HK-2 (cell line): Measurements from ENCODE around the gene LACTB.
A peak's percentile ranks its signal among the peaks of the same experiment; 100 is the strongest.

Experiments
- DNase-seq: peaks from one replicate; pipeline ENCODE4 v3.0.0-alpha.2; 2018; ENCODE audit not compliant: unreplicated experiment

LACTB gene

DNA sequence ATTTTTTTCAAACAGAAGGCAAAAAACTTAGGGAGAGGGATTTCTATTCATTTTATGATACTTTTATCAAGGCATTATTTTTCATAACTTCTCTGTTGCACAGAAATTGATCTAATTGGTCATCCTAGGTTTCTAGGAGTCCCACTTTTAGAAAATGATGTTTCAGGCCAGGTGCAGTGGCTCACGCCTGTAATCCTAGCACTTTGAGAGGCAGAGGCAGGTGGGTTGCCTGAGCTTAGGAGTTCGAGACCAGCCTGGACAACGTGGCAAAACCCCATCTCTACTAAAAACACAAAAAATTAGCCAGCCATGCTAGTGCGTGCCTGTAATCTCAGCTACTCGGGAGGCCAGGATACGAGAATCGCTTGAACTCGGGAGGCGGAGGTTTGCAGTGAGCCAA is 2.8 kb downstream of the LACTB start:
- DNase-seq: no peak

DNA sequence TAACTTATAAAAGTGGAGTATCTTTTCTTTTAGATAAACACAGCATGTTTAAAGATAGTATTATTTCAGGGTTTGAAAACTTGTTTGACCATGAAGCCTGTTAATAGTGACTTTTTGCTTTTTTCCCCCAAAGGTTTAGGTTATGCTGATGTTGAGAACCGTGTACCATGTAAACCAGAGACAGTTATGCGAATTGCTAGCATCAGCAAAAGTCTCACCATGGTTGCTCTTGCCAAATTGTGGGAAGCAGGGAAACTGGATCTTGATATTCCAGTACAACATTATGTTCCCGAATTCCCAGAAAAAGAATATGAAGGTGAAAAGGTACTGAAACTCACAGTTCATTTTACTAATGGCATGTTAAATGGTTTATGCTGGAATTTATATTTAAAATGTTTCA is 5.1 kb downstream of the LACTB start:
- DNase-seq: no peak

GRCh38 chr15:63133786-63134185 is 12.1 kb downstream of the LACTB start:
- DNase-seq: no peak

GRCh38 chr15:63134245-63134985 is 12.8 kb downstream of the LACTB start:
- no peak for DNase-seq

- DNase-seq: no peak
Observed at GRCh38 chr15:63135281-63135680, 13.6 kb downstream of the LACTB start.

DNA sequence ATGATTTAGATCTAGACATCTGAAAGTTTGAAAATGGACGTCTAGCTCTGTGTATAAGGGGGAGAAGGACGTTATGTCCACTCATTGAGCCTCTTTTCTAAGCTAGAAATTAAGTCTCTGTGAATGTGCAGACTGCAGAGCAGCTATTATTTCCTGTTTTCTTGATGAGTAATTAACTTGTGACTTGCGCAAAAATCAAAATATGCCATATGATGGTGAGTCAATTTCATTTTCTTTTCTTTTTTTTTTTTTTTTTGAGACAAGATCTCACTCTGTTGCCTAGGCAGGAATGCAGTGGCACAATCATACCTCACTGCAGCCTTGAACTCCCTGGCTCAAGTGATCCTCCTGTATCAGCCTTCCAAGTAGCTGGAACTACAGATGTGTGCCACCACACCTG is 14.1 kb downstream of the LACTB start:
- DNase-seq: no peak

DNA sequence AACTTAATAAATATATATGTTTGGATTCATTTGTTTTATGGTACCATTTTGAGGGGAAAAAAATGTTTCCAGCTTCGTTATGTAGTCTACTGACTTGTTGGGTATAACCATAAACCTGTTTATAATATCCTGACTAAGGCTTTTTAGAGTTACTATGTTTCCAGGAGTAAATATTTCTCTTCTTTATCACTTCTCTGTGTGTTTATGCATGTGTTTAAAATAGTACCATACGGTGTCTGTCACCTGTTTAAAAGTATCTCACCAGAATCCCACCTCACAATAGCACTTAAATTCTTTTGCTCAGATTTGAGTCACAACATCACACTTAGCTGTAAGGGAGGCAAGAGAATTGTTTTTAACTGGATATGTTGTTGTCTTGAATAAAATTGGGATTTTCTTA is 15.1 kb downstream of the LACTB start:
- DNase-seq: no peak

- DNase-seq: no peak
Observed at GRCh38 chr15:63140936-63141335, 19.3 kb downstream of the LACTB start.

- no peak for DNase-seq
Observed at GRCh38 chr15:63145426-63145825, 23.8 kb downstream of the LACTB start.

GRCh38 chr15:63146684-63147083 is 25.0 kb downstream of the LACTB start:
- DNase-seq: no peak

DNA sequence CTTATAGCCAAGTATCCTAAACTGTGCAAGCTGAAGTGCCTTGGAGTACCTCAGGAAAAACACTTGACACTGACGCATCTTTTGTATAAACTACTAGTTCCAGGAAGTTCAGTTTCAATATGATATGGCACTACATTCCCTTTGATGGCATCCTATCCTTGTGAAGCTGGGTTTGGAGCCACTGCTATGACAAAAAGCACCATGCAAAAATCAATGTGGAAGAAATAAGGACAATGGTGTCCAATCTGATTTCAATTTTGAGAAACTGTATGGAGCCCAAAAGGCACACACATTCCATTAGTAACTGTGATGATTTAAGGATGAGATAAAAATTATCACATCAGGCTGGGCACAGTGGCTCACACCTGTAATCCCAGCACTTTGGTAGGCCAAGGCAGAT is 30.0 kb downstream of the LACTB start:
- no peak for DNase-seq

DNA sequence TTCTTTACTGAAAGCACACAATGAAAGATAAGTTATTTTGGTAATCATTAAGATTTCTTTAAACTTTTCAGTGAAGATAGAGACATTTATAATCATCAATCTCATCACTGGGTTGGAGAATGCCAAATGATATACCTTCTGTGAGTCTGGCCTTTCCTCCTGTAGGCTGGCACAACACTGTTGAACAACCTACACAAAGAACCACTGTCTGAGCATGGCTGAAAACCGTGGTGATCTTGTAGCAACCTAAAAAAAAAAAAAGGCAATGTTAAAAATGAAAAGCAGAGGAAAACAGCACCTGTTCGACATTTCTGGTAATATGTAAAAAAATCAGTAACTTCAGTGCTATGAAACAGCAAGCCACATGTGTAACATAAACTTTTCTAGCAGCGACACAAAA is 33.8 kb downstream of the LACTB start:
- DNase-seq: no peak

GRCh38 chr15:63156086-63156710 is 34.5 kb downstream of the LACTB start:
- DNase-seq: no peak

- peak; percentile 43 for DNase-seq
Observed at GRCh38 chr15:63156755-63157117, 35.1 kb downstream of the LACTB start.

DNA sequence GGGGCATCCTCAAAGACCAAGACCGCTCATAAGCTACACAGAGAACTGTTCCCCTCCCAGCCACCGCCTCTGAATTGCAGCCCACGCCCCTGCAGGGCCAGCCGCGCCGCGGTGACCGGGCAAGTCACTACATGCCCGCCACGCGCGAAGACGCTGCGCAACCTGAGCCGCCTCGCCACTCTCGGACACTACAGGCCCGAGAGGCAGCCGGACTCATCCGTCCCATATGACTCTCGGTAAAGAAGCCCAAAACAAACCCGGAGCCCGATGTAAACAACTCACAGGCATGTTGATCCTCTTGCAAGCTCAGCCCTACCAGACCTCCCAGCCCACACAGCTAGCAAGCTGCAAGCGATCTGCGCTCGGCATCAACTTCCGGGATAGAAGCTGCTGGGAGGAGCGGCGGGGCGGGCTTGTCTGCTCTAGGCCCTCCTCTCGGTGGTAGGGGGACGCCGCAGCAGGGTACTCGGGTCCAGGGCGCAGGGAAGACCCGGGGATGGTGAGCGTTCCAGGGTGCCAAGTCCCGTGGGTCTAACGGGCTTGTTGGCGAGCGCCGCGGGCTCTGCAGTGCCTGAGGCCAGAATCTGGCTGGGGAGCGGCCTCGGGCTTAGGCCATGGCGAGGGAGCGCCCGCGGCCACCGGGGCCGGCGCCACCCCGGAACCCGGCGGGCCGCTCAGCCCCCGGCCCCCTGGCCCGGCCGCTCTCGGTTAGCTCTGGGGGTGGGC is 35.6 kb downstream of the LACTB start, which contains the start of gene RPS27L:
TSS of gene RPS27L (minus strand) at position 360 of the 726 bp plus-strand sequence. CDS start at position 288, 72 bp downstream.
- peak; percentile 83 for DNase-seq

DNA sequence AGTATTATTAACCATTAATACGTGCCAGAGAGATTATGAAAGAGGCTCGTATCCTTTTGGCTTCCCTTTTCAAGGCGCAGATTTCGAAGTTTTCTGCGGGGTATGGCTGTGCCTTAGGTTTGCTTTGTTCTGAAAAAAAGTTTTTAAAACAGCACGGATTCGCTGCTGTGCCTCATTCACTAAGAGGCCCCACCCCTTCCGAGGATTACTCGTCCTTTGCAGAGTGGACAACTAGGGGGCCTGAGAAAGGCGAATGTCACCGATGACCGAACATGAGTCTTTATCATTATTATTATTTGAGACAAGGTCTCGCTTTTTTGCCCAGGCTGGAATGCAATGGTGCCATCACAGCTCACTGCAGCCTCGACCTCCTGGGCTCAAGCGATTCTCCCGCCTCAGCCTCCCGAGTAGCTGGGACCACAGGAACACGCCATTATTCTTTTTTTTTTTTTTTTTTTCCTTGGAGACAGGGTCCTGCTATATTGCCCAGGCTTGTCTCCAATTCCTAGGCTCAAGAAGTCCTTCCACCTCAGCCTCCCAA is 36.3 kb downstream of the LACTB start:
- DNase-seq: peak; percentile 57

GRCh38 chr15:63160638-63161037 is 39.0 kb downstream of the LACTB start:
- DNase-seq: no peak

DNA sequence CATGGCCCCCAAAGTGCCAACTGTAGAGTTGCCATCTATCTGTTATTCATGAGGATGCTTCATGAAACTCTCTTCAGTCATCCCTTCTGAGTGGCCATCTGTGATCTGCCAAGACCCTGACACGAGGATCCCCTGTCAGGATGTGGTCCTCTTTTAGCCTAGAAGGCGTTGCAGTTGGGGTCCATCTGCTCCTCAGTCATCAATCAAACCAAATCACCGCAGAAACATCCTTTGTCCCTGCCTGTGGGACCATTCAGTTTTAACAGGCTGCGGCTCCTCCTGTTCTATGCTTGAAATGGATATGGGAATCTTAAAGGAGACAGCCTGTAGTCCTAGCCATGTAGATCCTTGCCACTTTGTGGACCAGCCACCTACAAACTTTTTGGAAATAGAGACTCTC is 41.6 kb downstream of the LACTB start:
- DNase-seq: no peak

DNA sequence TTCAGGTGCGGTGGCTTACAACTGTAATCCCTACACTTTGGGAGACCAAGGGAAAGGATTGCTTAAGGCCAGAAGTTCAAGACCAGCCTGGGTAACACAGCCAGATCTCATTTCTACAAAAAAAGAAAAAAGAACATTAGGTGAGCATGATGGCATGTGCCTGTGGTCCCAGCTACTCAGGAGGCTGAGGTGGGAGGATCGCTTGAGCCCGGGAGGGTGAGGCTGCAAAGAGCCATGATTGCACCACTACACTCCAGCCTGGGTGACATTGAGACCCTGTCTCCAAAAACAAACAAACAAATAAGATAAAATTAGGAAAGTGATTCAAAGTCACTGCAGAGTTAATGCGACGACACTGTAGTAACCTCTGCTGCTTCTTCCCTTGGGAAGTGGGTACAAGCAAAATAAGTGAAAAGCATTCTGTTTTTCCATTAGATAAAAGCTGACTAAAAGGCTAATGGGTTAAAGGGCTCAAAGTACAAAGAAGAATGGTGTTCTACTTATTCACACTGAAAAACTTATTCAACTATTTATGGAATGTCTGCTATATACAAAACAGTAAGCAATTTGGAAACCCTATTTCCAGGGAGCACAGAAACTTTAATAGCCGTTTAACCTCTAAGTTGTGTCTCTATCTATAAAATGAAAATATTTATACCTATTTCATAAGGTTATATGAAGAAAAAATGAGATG is 43.7 kb downstream of the LACTB start:
- DNase-seq: no peak

GRCh38 chr15:63166219-63166618 is 44.6 kb downstream of the LACTB start:
- no peak for DNase-seq

DNA sequence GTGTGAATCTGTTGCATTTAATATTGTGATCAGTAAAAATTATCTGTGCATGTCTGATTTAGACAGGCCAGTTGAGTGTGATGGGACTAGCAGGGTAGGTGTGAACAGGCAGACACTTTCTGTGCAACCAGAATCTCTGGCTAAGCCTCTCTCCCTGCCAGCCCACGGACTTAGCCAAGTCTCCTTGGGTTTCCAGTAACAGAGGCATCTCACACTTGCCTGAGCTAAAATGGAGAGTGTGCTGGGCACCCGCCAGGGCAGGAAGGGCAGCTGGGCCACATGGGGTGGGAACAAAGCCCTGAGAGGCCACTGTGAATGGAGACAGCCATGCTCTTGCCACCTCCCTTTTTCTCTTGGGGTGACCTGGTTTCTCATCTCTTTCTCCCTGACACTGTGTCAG is 48.1 kb downstream of the LACTB start:
- DNase-seq: no peak

- DNase-seq: no peak
Observed at GRCh38 chr15:63172376-63172775, 50.7 kb downstream of the LACTB start.
